ENCODE results near the gene LYSMD1. TPM values are rescaled to one million over a fixed set of nuclear protein-coding genes. Genes with fewer than 3 reads are reported as not detected.

The LYSMD1 gene
- total and polyA plus RNA-seq, 2 of the 8 experiments (the other 6 are each of a cell fraction or from before 2014, with no cell fraction given) = 2.4 to 6.0 TPM

GRCh38 chr1:151143986-151144385 is 21.7 kb downstream of the LYSMD1 start:
- Histone ChIP-seq H3K36me3 (ENCODE audit: control insufficient read depth in 2 of 4, insufficient read depth in 4 of 4, low read length in 3 of 4) (peaks cover 0 to 4% (median 0%) of the 10 kb centered on the region in 4 experiments; a peak in 3 of 8 replicates), H2AFZ (ENCODE audit: low read length) (no peak overlapping the region), H3K4ac (replicated peaks; ENCODE audit: insufficient read length, low read depth, low read length) (no peak overlapping the region), H3K4me3 (ENCODE audit: extremely low read depth in 1 of 4, insufficient read depth in 2 of 4, low read depth in 3 of 4, low read length in 4 of 4) (peak overlapping the region in 1 of 4 experiments; percentile 85; a peak in 1 of 8 replicates), H4K8ac (ENCODE audit: extremely low read depth, insufficient read depth, low read length) (no peak overlapping the region), H2BK15ac (ENCODE audit: low read length) (0 out of 2 replicates have a peak overlapping the region, but pooled peaks have one; percentile 25), H3K4me2 (ENCODE audit: insufficient read depth in 1 of 2, low read depth in 2 of 2, low read length in 2 of 2) (peak overlapping the region; percentile 98 to 100), H2AK5ac (ENCODE audit: low read depth, low read length) (no peak overlapping the region), H3K14ac (ENCODE audit: insufficient read length) (no peak overlapping the region), H4K20me1 (replicated peaks in 1 of 2; ENCODE audit: control insufficient read depth in 1 of 2, insufficient read depth in 2 of 2, low read length in 2 of 2) (no peaks in the 10 kb centered on the region), H3K27ac (ENCODE audit: low read depth, low read length) (no peak overlapping the region), H2BK20ac (ENCODE audit: low read length) (peak overlapping the region; percentile 23; the same call in 1 of the 2 replicates), H4K5ac (ENCODE audit: insufficient read length, low read depth, low read length) (no peak overlapping the region), H3K4me1 (replicated peaks in 1 of 4; ENCODE audit: control insufficient read depth in 3 of 4, insufficient read depth in 4 of 4, low read length in 3 of 4) (peaks cover 15 to 31% (median 21%) of the 10 kb centered on the region in 4 experiments), H3K79me2 (ENCODE audit: control insufficient read depth in 1 of 2, insufficient read depth in 2 of 2, low read length in 2 of 2) (no peaks in the 10 kb centered on the region), H3K27me3 (replicated peaks in 1 of 4; ENCODE audit: control insufficient read depth in 3 of 4, extremely low read depth in 1 of 4, insufficient read depth in 3 of 4, low read length in 3 of 4) (peaks cover 0 to 17% (median 8%) of the 10 kb centered on the region in 4 experiments; a peak in 5 of 7 replicates), H3K23me2 (ENCODE audit: low read depth, low read length) (peaks cover 16% of the 10 kb centered on the region), H3K18ac (ENCODE audit: extremely low read depth, low read length) (peak overlapping the region; percentile 17; the same call in 1 of the 2 replicates), H3K9me3 (ENCODE audit: insufficient read depth in 2 of 2, low read depth in 1 of 2, low read length in 1 of 2) (no peaks in the 10 kb centered on the region), H3K56ac (replicated peaks; ENCODE audit: insufficient read length, low read depth, low read length) (no peak overlapping the region), H4K91ac (replicated peaks; ENCODE audit: insufficient read length, low read length) (no peak overlapping the region), H3K23ac (ENCODE audit: insufficient read length) (no peak overlapping the region), H3K9ac (replicated peaks in 1 of 4; ENCODE audit: extremely low read depth in 1 of 4, low read depth in 3 of 4, low read length in 3 of 4) (0 out of 7 replicates have a peak overlapping the region, but pooled peaks of 1 of the 4 experiments have one; percentile 42), H2BK5ac (ENCODE audit: low read depth, low read length) (peak overlapping the region; percentile 47; the same call in 1 of the 2 replicates), H3K79me1 (ENCODE audit: low read depth, low read length) (peaks cover 5% of the 10 kb centered on the region; the same call in 1 of the 2 replicates), H2BK120ac (replicated peaks; ENCODE audit: low read depth, low read length) (no peak overlapping the region), H2BK12ac (ENCODE audit: low read depth, low read length) (peak overlapping the region; percentile 51; the same call in 1 of the 2 replicates)
- POLR2A ChIA-PET (ENCODE audit: partially characterized antibody) = interaction anchor here (0.8 to 10.7 kb wide), 6 partner anchors 12 to 184 kb away, joined by 3 to 124 read pairs (median 6); partner anchors contain the start of genes LYSMD1, MLLT11, SCNM1 and TNFAIP8L2
- FAIRE-seq (no peak), DNase-seq (ENCODE audit: low read depth in 1 of 2, low spot score in 2 of 2) (no peak)
- TF ChIP-seq RAD21 (IDR thresholded peaks at IDR 0.05 in 1 of 2, conservative IDR thresholded peaks at IDR 0.05 in 1 of 2; ENCODE audit: low read depth in 2 of 2, low read length in 2 of 2) = no peak
- TF ChIP-seq GABPA (IDR thresholded peaks at IDR 0.05; ENCODE audit: borderline replicate concordance, insufficient read depth, low read length) = no peak
- no peak for TF ChIP-seq SP4 (IDR thresholded peaks at IDR 0.05; ENCODE audit: low read length)
- TF ChIP-seq TBP (IDR thresholded peaks at IDR 0.05; ENCODE audit: low read depth, low read length) = no peak
- CTCF ChIA-PET (ENCODE audit: partially characterized antibody) = interaction anchor here (1.0 to 4.7 kb wide), 6 partner anchors 11 to 78 kb away, joined by 3 to 54 read pairs (median 12); partner anchors contain the start of gene TNFAIP8L2
- 35% methylated on average over 5 of the region's 5 CpGs; no CpG with 5 or more reads in 1 of the 2 experiments for WGBS, 2 experiments (ENCODE audit: extremely low coverage in 1 of 2, insufficient coverage in 1 of 2, insufficient read length in 1 of 2, insufficient replicate concordance in 2 of 2, low coverage in 1 of 2, low lambda C conversion rate in 2 of 2, missing lambda C conversion rate in 1 of 2)
